ENCODE results near the gene SRSF3. TPM values are rescaled to one million over a fixed set of nuclear protein-coding genes. Genes with fewer than 3 reads are reported as not detected.

SRSF3 gene
- total RNA-seq, 4 donors from 2014 or later: 101 to 156 (median 142) TPM

DNA sequence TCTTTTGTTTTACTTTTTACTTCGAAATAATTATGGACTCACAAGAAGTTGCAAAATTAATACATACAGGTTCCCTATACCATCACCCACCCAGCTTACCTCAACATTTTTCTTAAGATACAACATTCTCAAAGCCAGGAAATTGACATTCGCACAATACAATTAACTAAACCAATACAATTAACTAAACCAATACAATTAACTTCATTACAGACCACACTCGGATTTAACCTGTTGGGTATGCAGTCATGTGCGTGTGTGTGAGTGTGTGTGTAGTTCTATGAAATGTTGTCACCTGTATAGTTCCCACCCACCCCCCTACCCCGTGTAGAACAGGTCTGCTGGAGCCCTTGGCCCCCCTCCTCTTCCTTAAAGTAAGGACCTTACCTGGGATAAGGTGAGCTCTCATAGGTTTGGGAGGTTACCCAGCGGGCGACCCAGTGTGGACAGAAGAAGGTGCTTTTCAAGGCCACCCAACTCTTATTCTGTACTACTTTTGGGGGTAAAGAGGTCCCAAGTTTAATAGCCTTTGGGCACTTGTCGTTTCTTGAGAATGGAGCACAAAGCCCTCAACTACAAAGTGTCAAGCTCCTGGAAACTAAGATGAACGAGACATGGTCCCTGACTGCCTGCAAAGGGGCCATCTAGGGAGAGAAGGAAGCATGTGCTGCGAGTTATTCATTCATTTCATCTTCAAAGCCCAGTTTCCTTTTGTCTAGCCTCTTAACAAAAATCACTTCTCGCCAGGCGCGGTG lies 46.3 kb upstream of the SRSF3 start:
- DNase-seq: no peak
- Histone ChIP-seq H3K9me3 (no peaks in the 10 kb centered on the region), H3K36me3 (no peaks in the 10 kb centered on the region), H3K4me1 (peaks cover 0 to 34% (median 8%) of the 10 kb centered on the region in 4 donors), H3K4me3 (peak overlapping the region in 3 of 4 donors; percentile 70 to 96 (median 79)), H3K27ac (peak overlapping the region; percentile 92 to 98 (median 96)), H3K27me3 (no peaks in the 10 kb centered on the region)
- TF ChIP-seq POLR2A (IDR thresholded peaks at IDR 0.05): no peak
- TF ChIP-seq, protein P1, sequence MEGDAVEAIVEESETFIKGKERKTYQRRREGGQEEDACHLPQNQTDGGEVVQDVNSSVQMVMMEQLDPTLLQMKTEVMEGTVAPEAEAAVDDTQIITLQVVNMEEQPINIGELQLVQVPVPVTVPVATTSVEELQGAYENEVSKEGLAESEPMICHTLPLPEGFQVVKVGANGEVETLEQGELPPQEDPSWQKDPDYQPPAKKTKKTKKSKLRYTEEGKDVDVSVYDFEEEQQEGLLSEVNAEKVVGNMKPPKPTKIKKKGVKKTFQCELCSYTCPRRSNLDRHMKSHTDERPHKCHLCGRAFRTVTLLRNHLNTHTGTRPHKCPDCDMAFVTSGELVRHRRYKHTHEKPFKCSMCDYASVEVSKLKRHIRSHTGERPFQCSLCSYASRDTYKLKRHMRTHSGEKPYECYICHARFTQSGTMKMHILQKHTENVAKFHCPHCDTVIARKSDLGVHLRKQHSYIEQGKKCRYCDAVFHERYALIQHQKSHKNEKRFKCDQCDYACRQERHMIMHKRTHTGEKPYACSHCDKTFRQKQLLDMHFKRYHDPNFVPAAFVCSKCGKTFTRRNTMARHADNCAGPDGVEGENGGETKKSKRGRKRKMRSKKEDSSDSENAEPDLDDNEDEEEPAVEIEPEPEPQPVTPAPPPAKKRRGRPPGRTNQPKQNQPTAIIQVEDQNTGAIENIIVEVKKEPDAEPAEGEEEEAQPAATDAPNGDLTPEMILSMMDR (IDR thresholded peaks at IDR 0.05): no peak

DNA sequence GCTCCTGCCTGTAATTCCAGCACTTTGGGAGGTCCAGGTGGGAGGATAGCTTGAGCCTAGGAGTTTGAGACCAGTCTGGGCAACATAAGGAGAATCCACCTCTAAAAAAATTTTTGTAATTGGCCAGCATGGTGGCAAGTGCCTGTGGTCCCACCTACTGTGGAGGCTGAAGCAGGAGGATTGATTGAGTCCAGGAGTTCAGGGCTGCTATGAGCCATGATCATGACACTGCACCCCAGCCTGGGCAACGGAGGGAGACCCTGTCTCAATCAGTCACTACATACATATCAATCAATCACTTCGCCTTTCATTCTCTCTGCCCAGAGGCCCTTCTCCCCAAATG lies 45.8 kb upstream of the SRSF3 start:
- no peaks in the 10 kb centered on the region for H3K9me3 ChIP-seq
- H3K27ac ChIP-seq: peak overlapping the region in 1 of 4 donors; percentile 98
- peaks cover 0 to 31% (median 8%) of the 10 kb centered on the region in 4 donors for H3K4me1 ChIP-seq
- no peak for DNase-seq
- TF ChIP-seq POLR2A (IDR thresholded peaks at IDR 0.05): no peak
- TF ChIP-seq, protein P1 (IDR thresholded peaks at IDR 0.05): no peak
- H3K27me3 ChIP-seq: no peaks in the 10 kb centered on the region
- H3K4me3 ChIP-seq: no peak overlapping the region
- H3K36me3 ChIP-seq: no peaks in the 10 kb centered on the region

DNA sequence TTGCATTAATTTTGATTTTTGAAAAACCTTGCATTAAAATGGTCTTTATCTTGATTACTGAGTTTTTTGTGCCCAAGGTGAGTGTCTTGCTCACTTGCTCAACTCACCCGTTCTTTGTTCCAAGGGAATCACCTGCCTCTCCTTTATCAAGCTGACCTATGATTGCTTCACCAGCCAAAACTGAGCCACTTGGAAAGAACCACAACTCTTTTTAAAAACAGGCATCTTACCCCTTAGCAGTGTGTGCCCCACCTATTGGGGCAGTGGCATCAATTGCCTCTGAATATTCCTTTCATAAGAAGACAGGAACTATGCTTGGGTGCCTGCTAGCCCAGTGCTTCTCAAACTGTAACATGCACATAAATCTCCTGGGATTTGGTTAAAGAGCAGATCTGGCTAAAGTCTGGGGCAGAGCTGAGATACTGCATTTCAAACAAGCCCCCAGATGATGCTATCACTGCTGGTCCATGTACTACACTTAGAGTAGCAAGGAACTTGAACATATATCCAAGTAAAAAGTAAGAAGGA lies 43.6 kb upstream of the SRSF3 start:
- TF ChIP-seq POLR2A (IDR thresholded peaks at IDR 0.05): no peak
- TF ChIP-seq, protein P1 (IDR thresholded peaks at IDR 0.05): no peak
- H3K27me3 ChIP-seq: no peaks in the 10 kb centered on the region
- DNase-seq: peak in 1 of 3 donors; percentile 30
- H3K27ac ChIP-seq: no peak overlapping the region
- no peaks in the 10 kb centered on the region for H3K36me3 ChIP-seq
- no peak overlapping the region for H3K4me3 ChIP-seq
- no peaks in the 10 kb centered on the region for H3K9me3 ChIP-seq
- peaks cover 0 to 12% (median 0%) of the 10 kb centered on the region in 4 donors for H3K4me1 ChIP-seq

DNA sequence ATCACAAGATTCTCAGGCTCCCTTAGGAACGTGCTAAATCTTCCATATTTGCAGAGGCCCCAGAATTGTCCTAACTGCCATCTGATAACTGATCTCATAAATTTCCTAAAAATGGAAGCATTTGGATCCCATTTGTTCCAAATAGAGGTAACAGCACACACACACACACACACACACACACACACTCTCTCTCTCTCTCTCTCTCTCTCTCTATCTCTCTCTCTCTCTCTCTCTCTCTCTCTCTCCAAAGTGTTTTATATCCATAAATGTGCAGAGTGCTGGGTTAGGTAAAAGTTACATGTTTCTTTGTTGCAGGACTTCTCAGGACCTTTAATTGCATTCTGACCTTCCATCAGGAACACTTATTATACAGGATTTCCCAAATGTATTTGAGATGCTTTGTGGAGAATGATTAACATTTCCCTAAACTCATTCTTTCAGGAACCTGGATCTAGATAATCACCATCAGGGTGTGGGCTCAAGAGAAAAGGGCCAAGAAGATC lies 38.4 kb upstream of the SRSF3 start:
- Histone ChIP-seq H3K9me3 (no peaks in the 10 kb centered on the region), H3K36me3 (no peaks in the 10 kb centered on the region), H3K27me3 (no peaks in the 10 kb centered on the region), H3K27ac (no peak overlapping the region), H3K4me1 (no peaks in the 10 kb centered on the region), H3K4me3 (no peak overlapping the region)
- TF ChIP-seq, protein P1 (IDR thresholded peaks at IDR 0.05): no peak
- TF ChIP-seq POLR2A (IDR thresholded peaks at IDR 0.05): no peak
- DNase-seq: no peak

DNA sequence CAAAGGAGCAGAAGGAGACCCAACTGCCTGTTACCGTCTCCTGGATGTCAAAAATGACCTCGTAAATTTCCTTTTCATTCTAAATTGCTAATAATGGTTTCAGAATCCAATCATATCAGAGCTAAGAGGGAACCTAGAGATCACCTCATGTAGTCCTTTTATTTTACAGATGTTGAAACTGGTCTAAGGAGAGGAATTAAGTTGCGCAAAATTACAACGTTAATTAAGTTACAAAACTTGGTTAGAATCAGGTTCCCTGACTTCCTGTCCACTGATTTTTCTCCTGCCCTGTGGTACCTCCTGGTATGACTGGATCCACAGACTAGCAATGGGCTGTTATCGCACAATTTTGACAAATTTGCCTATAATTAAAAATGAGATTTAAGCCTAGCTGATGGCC lies 37.9 kb upstream of the SRSF3 start:
- TF ChIP-seq POLR2A (IDR thresholded peaks at IDR 0.05): no peak
- TF ChIP-seq, protein P1 (IDR thresholded peaks at IDR 0.05): no peak
- Histone ChIP-seq H3K9me3 (no peaks in the 10 kb centered on the region), H3K27ac (no peak overlapping the region), H3K36me3 (no peaks in the 10 kb centered on the region), H3K4me1 (no peaks in the 10 kb centered on the region), H3K4me3 (no peak overlapping the region), H3K27me3 (no peaks in the 10 kb centered on the region)
- DNase-seq: no peak
